HG03280 (cell line): Measurements from ENCODE around the gene KCTD17.
"Not testable (repeated sequence)": the region's sequence is repeated elsewhere in the genome, so short reads cannot be mapped to it uniquely, and the experiment has no call there.

Source experiments
- ATAC-seq: cut with Tn5 transposase; IDR thresholded peaks from one replicate; pipeline ENCODE4 v1.9.1; 2021; ENCODE audit warnings: mild to moderate bottlenecking, moderate library complexity; ENCODE audit not compliant: unreplicated experiment

KCTD17 gene

GRCh38 chr22:37059876-37060449 is 8.4 kb downstream of the KCTD17 start:
- ATAC-seq = no peak

DNA sequence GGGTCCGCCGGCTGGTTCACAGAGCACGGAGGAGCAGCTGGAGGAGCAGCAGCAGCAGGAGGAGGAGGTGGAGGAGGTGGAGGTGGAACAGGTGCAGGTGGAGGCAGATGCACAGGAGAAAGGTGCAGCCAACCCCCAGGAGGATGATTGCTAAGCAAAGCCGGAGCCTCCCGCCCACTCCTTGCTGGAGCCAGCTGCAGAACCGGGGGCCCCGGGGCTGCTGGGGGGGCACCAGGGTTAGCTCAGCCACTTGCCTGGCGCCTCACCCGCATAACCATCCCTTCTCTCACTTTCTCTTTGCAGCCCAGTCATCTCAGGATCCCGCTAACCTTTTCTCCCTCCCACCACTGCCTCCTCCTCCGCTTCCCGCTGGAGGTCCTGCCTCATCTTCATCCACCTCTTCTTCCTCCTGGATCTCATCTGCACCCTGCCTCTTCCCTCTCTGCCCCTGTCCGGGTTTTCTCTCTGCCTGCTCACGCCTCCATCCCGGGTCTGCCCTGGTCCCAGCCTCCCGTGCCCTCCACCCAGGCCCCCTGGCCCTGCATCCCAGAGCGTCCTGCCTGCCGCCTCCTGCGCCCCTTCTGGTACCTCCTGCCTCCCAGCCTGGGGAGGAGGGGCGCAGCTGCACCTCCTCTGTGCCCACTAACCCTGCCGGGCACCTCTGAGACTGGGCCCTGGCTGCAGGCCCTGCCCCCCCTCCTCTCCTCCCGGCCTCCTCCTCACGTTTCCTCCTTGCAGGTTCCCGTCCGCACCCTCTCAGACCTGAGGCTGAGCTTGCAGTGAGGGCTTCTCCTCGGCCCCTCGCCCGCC is 9.5 kb downstream of the KCTD17 start:
- ATAC-seq = no peak

- no peak for ATAC-seq
These were observed 10.3 kb downstream of the KCTD17 start for GRCh38 chr22:37061611-37062375.

- no peak for ATAC-seq
These were observed 10.8 kb downstream of the KCTD17 start for GRCh38 chr22:37062376-37062675.

GRCh38 chr22:37062702-37063381 is 11.3 kb downstream of the KCTD17 start:
- no peak for ATAC-seq

- no peak for ATAC-seq
These were observed 12.2 kb downstream of the KCTD17 start for GRCh38 chr22:37063431-37064420.

DNA sequence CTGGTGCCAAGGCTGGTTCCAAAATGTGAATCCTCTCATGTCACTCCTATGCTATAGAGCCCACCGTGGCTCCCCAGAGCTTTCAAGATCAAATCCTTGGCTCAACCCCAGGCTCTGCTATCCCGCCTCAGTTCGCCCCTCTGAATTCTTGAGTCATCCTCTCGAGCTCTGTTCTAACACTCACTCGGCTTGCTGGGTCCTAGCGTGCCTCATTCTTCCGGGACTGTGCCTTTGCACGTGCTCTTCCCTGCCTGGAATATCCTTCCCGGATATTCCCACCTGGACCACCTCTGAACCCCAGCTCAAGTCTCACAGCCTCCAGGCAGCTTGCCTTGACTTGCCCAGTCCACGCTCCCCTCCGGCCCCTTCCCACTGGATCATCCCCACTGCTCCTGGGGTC is 13.0 kb downstream of the KCTD17 start:
- ATAC-seq = no peak

GRCh38 chr22:37065180-37065579 is 13.6 kb downstream of the KCTD17 start:
- no peak for ATAC-seq

DNA sequence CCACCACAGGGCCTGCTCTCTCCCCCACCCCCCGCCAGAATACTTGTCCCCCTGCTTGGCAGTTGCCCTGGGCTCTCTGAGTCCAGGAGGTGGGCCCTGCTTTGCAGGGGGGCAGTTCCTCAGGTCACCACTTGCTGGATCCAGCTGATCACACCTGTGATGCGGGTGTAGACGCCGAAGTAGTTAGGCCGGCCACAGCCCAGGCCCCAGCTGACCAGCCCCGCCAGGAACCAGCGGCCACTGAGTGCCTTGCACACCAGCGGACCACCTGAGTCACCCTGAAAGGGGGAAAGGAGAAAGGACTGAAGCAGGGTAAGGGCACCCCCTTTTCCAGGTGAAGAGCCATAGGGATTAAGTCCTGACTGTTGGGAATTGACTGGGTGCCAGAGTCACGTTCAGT is 14.4 kb downstream of the KCTD17 start:
- ATAC-seq = no peak

DNA sequence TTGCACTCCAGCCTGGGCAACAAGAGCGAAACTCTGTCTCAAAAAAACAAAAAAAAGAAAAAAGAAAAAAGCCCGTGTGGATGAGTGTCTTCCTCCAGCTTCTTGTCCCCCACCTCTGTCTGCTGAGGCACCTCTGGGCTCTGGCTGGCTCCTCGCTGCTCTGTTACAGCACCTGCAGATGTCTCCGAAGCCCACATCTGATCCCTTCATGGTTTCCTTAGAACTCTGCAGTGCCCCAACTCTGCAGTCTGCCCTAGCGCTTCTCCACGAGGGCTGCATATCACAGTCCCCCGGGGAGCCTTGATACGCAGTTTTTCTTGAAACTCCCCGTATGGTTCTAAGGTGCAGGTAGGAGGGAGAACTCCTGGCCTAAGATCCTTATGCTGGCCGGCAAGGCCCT is 15.9 kb downstream of the KCTD17 start:
- ATAC-seq = no peak

GRCh38 chr22:37068859-37069258 is 17.3 kb downstream of the KCTD17 start:
- ATAC-seq = no peak

DNA sequence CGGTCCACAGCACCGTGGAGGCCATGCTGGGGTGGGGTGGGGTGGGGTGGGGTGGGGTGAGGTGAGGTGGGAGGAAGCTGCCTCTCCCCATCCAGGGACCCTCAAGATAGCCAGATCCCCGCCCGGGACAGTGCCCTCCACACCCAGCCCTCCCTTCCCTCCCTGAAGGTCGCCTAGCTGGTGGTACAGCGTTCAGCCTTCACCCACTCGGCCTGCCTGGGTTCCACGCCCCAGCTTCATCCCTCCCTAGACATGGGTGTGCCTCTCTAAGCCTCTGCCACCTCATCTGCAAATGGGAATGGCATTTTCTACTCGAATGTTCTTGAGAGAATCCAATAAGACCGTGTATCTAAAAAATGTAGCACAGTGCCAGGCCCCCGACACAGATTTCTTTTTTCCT is 17.8 kb downstream of the KCTD17 start:
- no peak for ATAC-seq

GRCh38 chr22:37069719-37070118 is 18.2 kb downstream of the KCTD17 start:
- no peak for ATAC-seq

GRCh38 chr22:37070334-37070733 is 18.8 kb downstream of the KCTD17 start:
- no peak for ATAC-seq

DNA sequence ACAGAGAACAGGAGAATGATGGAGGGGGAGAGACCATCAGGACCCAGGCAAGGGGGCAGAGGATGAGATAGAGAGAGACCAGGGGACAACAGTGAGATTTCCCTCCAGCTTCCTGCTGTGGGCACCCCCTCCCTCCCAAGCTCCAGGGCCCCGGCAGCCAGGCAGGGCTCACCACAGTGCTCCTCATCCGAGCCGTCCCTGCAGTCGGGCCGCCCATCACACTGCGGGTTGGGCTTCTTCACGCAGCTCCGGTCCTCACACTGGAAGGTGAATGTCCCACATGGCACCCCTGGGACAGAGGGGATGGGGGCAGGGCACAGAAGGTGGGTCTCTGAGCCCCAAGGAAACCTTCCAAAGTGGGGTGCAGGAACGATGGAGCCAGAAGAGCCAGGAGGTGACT is 19.2 kb downstream of the KCTD17 start:
- ATAC-seq = no peak

GRCh38 chr22:37071850-37072592 is 20.5 kb downstream of the KCTD17 start:
- ATAC-seq = not testable (repeated sequence)

DNA sequence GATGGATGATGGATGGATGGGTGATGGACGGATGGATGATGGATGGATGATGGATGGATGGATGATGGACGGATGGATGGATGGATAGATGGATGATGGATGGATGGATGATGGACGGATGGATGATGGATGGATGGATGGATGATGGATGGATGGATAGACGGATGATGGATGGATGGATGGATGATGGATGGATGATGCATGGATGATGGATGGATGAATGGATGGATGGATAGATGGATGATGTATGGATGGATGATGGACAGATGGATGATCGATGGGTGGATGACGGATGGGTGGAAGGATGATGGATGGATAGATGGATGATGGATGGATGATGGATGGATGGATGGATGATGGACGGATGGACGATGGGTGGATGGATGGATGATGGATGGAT is 21.1 kb downstream of the KCTD17 start:
- ATAC-seq = no peak

DNA sequence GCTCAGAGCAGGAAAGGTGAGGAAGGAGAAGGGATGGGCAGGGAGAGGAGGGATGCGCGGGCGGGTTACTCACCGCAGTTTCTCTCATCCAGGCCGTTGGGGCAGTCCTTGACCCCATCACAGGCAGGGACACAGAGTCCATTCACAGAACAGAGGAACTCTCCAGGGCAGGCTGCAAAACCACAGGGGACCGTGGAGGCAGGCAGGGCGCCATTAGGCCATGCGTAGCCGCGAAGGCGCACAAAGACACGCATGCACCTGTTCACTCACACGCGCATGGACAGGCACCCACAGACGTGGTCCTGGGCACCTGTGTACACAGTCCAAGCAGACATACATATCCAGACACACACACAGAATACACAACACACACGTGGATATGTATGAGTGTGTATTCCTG is 23.0 kb downstream of the KCTD17 start:
- ATAC-seq = no peak

DNA sequence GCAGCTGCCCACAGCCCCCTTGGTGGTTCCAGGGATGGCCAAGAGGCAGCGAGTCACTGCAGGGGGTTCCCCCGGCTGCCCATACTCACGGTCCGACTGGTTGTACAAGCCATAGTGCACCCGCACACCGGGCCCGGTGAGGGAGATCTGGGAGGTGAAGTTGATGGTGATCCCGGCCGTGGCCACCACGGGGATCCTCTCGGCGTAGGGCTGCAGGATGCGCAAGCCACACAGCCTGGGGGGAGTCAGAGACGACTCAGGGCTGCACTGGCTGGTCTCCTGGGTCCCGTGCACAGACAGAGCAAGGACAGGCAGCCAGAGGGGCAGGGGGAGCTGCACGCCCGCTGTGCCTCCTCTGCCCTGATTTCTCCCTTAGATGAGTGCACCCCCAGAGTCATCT is 23.5 kb downstream of the KCTD17 start:
- no peak for ATAC-seq
